GM12891 (cell line): ENCODE measurements around the gene BANK1.

ENCODE experiments used
- POLR2AphosphoS5 ChIP-seq: IDR thresholded peaks from 2 replicates; pipeline ENCODE4 v1.6.1; 2011; ENCODE audit warnings: low read depth, low read length, control low read depth
- TAF1 ChIP-seq: IDR thresholded peaks from 2 replicates; pipeline ENCODE4 v1.6.1; 2011; ENCODE audit warnings: low read depth, low read length, control low read depth

GRCh38 chr4:102120846-102121245, 330.3 kb downstream of the BANK1 start:
- TF ChIP-seq TAF1 = no peak
- TF ChIP-seq POLR2AphosphoS5 = no peak
